Measurements from ENCODE around the gene CPEB3.

Gene CPEB3

DNA sequence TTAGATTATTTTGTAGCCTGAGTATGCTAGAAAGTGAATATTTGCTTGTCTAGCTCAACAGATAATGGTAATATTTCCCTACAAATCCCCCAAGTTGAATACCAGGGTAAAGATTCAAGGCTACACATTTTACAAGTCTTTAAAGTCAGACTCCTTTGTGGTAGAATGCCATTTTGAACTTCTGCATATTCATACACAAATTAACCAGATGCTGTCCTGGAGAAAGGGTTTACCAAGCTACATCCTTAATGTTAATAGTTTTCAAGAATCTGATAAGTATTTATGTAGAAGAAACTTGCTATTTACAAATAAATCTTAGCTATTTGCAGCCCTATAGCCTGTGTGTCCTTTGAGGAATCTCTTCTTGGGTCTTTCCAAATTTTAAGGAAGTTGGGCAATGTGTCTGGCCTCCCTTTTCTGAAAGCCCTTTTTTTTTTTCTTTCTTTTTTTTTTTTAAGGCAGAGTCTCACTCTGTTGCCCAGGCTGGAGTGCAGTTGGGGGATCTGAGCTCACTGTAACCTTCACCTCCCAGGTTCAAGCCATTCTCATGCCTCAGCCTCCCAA is 82.6 kb downstream of the CPEB3 start:
- H3K27ac ChIP-seq, result peak overlapping the region; percentile 29; the same call in 1 of the 2 replicates
- no peak for TF ChIP-seq ZFX (IDR thresholded peaks at IDR 0.05)
- TF ChIP-seq, protein P1, sequence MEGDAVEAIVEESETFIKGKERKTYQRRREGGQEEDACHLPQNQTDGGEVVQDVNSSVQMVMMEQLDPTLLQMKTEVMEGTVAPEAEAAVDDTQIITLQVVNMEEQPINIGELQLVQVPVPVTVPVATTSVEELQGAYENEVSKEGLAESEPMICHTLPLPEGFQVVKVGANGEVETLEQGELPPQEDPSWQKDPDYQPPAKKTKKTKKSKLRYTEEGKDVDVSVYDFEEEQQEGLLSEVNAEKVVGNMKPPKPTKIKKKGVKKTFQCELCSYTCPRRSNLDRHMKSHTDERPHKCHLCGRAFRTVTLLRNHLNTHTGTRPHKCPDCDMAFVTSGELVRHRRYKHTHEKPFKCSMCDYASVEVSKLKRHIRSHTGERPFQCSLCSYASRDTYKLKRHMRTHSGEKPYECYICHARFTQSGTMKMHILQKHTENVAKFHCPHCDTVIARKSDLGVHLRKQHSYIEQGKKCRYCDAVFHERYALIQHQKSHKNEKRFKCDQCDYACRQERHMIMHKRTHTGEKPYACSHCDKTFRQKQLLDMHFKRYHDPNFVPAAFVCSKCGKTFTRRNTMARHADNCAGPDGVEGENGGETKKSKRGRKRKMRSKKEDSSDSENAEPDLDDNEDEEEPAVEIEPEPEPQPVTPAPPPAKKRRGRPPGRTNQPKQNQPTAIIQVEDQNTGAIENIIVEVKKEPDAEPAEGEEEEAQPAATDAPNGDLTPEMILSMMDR (conservative IDR thresholded peaks at IDR 0.05), result no peak

DNA sequence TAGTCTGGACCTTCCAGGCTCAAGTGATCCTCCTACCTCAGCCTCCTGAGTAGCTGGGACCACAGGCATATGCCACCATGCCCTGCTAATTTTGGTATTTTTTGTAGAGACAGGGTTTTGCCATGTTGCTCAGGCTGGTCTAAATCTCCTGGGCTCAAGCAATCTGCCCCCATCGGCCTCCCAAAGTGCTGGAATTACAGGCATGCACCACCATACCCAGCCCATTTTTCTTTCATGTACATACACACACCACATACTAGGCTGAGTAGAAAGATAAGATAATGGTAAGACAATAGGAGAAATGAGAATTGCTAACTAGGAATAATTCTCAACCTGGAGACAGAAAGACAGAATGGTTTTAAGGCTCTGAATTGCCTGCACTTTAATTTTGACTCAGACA is 83.8 kb downstream of the CPEB3 start:
- H3K27ac ChIP-seq, result no peak overlapping the region
- TF ChIP-seq, protein P1 (conservative IDR thresholded peaks at IDR 0.05), result no peak
- TF ChIP-seq ZFX (IDR thresholded peaks at IDR 0.05), result no peak

DNA sequence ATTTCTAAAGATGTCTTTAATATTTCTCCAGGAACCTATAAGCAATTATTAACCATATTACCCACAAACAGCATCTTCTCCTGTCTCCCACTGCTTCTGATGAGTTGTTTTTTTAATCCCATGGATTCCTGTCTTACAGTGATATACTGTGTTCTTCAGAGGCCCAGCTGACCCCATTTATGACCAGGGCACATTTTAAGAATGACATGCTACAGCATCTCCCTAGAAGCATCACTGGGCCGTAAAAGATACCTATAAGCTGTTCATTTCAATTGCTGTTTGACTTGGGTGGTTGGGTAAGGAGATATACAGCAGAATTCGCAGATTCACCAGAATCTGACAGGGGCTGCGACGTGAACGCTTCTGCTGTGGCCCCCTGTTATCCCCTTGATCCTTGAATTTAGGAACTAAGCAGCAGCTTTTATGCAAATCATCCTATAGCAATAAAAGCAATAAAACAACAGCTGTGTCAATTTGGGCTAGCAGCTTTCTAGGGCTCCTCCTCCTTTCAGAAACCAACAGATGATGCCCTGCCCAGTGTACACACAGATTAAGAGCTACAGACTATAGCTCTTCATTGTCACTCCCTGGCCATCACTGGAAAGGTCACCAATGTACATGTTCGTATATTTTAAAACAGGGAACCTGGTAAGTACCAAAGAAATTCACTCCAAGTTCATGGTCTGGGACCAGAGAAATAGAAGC is 86.8 kb downstream of the CPEB3 start:
- TF ChIP-seq, protein P1 (conservative IDR thresholded peaks at IDR 0.05), result peak; percentile 3; the same call in 1 of the 2 replicates
- TF ChIP-seq ZFX (IDR thresholded peaks at IDR 0.05), result no peak

DNA sequence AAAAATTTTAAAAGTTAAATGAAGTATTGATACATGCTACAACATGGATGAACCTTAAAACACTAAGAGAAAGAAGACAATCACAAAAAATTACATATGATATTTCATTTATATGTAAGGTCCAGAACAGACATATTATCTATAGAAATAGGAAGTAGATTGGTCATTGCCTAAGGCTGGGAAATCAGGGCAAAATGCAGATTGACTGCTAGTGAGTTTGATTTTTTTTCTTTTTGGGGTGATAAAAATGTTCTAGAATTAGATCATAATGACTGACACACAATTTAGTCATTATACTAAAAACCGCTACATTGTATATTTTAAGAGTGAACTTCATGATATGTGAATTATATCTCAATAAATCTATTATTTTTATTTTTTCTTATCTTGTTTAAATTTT is 88.3 kb downstream of the CPEB3 start:
- no peak overlapping the region for H3K27ac ChIP-seq
- TF ChIP-seq, protein P1 (conservative IDR thresholded peaks at IDR 0.05), result no peak
- no peak for TF ChIP-seq ZFX (IDR thresholded peaks at IDR 0.05)

More for the DNA sequence above, 86.8 kb downstream of the CPEB3 start:
- no peak overlapping the region for H3K27ac ChIP-seq

DNA sequence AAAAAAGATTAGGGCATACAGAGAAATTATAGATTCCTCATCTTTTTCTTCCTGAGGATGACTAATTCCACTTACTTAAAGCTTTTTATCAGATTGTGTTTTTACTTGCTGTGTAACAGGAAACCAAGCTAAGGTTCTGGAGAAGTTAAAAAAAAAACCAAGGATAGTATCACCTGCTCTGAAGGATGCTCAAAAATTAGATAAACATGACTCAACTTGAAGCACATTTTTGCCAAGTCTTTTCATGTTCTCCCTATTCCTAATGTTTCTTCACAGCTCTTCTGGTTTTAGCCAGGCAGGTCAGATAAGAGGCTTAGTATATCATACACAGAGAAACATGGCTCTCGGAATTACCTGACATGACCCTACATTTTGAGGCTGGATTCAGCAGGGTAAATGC is 90.3 kb downstream of the CPEB3 start:
- no peak overlapping the region for H3K27ac ChIP-seq
- TF ChIP-seq, protein P1 (conservative IDR thresholded peaks at IDR 0.05), result no peak
- TF ChIP-seq ZFX (IDR thresholded peaks at IDR 0.05), result no peak

DNA sequence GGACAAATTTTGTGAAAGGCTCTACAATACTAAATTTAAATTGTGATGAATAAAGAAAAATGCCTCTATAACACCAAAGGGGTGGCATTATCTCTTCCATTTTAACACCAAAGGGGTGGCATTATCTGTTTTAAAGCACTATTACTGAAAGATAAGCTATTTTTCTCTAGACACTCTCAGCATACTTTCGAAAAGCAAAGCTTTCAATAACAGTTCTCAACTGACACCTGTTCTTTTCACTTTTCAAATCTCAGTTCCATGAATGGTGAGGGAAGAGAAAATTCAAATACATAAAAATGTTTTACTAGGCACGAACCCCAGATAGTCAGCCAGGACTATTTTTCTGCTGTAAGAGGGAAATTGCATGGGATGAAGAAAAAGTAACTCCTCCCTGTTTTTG is 103.8 kb downstream of the CPEB3 start:
- H3K27ac ChIP-seq, result no peak overlapping the region
- TF ChIP-seq ZFX (IDR thresholded peaks at IDR 0.05), result no peak
- TF ChIP-seq, protein P1 (conservative IDR thresholded peaks at IDR 0.05), result no peak

DNA sequence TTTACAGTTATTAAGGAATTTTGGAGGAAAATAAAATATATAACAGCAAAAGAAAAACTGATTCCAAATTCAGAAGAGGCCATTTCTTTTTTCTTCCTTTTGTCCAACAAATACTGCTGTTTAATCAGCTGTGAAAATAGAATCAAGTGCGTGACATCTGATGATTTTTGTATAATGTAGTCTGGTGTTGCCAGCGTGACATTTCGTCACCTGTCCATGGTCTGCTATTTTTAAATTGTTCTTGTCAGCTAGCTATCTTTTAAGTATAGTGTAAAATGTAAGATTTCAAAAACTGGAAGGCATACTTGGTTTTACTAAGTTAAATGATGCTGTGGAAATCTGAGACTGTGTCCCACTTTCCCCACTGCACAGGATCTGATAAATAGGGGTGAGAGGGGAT is 105.9 kb downstream of the CPEB3 start:
- TF ChIP-seq ZFX (IDR thresholded peaks at IDR 0.05), result no peak
- TF ChIP-seq, protein P1 (conservative IDR thresholded peaks at IDR 0.05), result no peak
- H3K27ac ChIP-seq, result no peak overlapping the region
